Activated T-helper 2 cell treated with anti-CD3 and anti-CD28 coated beads, Interferon-gamma antibody, Interleukin-2, Interleukin-4, amounts not matched to agents 10 μg/mL and 5 μg/mL and 100 μg/mL, durations not matched to agents 14 hours and 24 hours and 36 hours (primary cell): ENCODE data around the gene IGLON5. TPM values are rescaled to one million over a fixed set of nuclear protein-coding genes. Genes with fewer than 3 reads are reported as not detected.

Experiments
- DNase-seq: peaks from one replicate; pipeline ENCODE4 v3.0.0; 2021; ENCODE audit warnings: low spot score
- H3K27ac Mint-ChIP-seq: one replicate; pipeline ENCODE4 v1.8.0; 2021; ENCODE audit warnings: mixed read lengths
- H3K27me3 Mint-ChIP-seq: one replicate; pipeline ENCODE4 v1.8.0; 2021; ENCODE audit warnings: low read depth, mixed read lengths
- H3K36me3 Mint-ChIP-seq: one replicate; pipeline ENCODE4 v1.8.0; 2021; ENCODE audit warnings: low read depth, mixed read lengths
- H3K4me1 Mint-ChIP-seq: one replicate; pipeline ENCODE4 v1.8.0; 2021; ENCODE audit warnings: low read depth, mixed read lengths
- H3K4me3 Mint-ChIP-seq: one replicate; pipeline ENCODE4 v1.8.0; 2021; ENCODE audit warnings: low read depth, mild to moderate bottlenecking, moderate library complexity, mixed read lengths
- H3K9me3 Mint-ChIP-seq: one replicate; pipeline ENCODE4 v1.8.0; 2021; ENCODE audit warnings: mixed read lengths
- intact Hi-C: fragments of 100-400 bp; cut with micrococcal nuclease; formaldehyde crosslinking; loops from one replicate; pipeline ENCODE4 v1.15.1; 2023
- total RNA-seq: library from RNA; stranded (reverse); gene quantifications from 2 replicates; pipeline ENCODE4 v1.2.3, GENCODE V29; 2022

Gene IGLON5
- total RNA-seq, 1 donor from 2014 or later = 7.0 TPM

DNA sequence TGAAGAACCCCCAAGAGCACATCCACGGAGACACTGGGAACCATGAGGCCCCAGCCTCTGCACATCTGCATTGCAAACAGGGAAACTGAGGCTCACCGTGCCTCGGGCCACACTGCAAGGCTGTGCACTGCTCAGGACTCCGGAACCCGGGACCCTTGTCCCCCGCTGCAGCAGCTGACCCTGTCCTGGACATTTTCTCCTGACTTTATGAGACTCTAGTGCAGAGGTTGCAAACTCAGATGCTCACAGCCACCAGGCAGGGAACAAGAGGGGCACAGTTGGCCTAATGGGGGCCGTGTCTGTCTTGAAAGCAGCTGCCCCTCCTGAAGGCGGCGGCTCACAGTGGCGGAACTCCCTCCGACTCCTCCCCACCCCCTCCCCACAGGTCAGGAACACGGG, 16.5 kb upstream of the IGLON5 start:
- Mint-ChIP-seq H3K27ac (no peak overlapping the region), H3K4me1 (no peaks in the 10 kb centered on the region), H3K4me3 (no peak overlapping the region), H3K9me3 (no peaks in the 10 kb centered on the region), H3K27me3 (no peaks in the 10 kb centered on the region), H3K36me3 (no peaks in the 10 kb centered on the region)
- intact Hi-C loops = no loop called here
- no peak for DNase-seq

DNA sequence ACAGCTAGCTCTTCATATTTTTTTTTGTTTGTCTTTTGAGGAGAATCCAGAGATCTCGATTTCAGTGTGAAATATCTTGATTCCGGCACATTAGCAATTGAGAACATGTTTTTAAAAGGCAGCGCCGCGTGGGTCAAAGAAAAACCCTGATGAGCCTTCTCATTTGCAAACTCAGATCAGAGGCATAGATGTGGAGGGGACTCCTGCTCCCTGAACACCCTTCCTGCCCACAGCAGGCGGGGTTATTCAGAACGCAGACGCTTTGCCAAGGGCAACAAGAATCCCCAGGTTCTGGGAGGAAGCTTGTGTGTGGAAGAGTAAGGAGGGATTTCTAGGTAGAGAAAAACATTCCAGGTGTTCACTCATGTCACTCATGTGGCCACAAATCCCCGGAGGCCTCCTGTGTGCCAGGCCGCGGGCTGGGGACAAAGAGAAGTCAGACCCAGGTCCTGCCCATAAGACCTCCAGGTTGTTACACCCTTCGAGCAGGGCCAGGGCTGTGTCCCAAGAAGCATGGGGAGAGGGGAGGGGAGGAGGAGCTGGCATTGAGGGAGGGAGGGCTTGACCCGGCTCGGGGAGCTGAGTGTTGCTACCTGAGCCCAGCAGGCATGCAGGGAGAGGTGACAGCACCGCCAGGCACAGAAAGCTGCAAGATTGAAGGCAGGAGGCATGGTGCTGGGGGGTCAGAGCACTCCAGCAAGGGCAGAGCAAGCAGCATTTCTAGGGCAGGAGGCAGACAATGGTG, 15.9 kb upstream of the IGLON5 start:
- Mint-ChIP-seq H3K27me3 (no peaks in the 10 kb centered on the region), H3K9me3 (no peaks in the 10 kb centered on the region), H3K36me3 (no peaks in the 10 kb centered on the region), H3K4me3 (no peak overlapping the region), H3K4me1 (no peaks in the 10 kb centered on the region), H3K27ac (no peak overlapping the region)
- intact Hi-C loops = no loop called here
- no peak for DNase-seq

DNA sequence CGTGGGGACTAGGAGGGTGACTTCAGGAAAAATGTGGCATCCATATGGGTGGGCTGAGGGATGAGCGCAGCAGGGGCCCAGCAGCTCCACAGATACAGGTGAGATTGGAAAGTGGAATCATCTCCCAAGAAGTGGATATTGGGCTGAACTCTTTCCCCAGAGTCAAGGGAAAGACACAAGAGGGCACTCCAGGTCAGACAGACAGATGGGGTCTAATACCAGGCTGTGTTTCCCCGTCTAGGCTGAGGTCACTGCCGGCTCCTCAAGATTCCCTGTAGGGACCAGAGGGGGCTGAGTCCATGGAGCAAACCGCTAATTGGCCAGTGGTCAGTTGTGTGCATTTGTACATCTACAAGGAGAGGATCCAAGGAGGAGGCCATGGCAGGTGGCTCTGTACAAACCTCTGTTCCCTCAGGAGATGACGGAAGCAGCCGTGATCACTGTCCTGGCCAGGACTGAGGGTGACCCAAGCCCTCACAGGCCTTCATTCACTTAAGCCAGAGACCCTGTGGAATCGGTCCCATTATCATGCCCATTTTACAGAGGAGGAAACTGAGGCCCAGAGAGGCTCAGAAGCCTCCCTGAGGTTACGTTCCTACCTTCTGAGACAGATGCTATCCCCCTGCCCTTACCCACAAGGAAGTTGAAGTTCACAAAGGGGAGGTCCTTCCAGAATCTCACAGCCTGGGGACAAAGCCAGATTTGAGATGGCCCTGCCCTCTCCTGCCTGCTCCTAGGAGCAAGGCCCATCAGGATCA, 14.9 kb upstream of the IGLON5 start:
- no peak overlapping the region for H3K4me3 Mint-ChIP-seq
- intact Hi-C loops = no loop called here
- no peak overlapping the region for H3K27ac Mint-ChIP-seq
- H3K36me3 Mint-ChIP-seq = no peaks in the 10 kb centered on the region
- H3K27me3 Mint-ChIP-seq = no peaks in the 10 kb centered on the region
- H3K4me1 Mint-ChIP-seq = no peaks in the 10 kb centered on the region
- H3K9me3 Mint-ChIP-seq = no peaks in the 10 kb centered on the region
- DNase-seq = no peak

DNA sequence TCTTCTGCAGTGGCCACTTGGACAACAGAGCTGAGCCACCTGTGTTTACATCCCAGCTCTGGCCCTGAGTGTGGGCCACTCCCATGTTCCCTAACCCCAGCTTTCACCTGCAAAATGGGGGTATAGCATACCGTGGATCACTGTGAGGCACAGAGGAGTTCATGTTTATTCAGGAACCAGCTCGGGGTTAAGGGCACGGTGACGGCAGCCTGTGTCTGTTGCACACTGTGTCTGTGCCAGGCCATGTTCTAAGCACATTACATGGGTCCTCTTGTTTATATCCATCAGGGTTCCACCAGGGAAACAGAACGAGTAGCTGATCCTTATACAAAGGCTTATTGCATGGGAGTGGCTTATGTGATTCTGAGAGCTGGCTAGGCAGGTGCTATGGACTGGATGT, 14.0 kb upstream of the IGLON5 start:
- no peak overlapping the region for H3K4me3 Mint-ChIP-seq
- no peak overlapping the region for H3K27ac Mint-ChIP-seq
- intact Hi-C loops = no loop called here
- H3K27me3 Mint-ChIP-seq = no peaks in the 10 kb centered on the region
- no peaks in the 10 kb centered on the region for H3K36me3 Mint-ChIP-seq
- H3K4me1 Mint-ChIP-seq = no peaks in the 10 kb centered on the region
- no peak for DNase-seq
- no peaks in the 10 kb centered on the region for H3K9me3 Mint-ChIP-seq

- Mint-ChIP-seq H3K36me3 (no peaks in the 10 kb centered on the region), H3K27me3 (peaks cover 4% of the 10 kb centered on the region), H3K9me3 (peaks cover 4% of the 10 kb centered on the region), H3K27ac (no peak overlapping the region), H3K4me1 (no peaks in the 10 kb centered on the region), H3K4me3 (no peak overlapping the region)
- no peak for DNase-seq
- intact Hi-C loops = no loop called here
Measured at GRCh38 chr19:51301266-51301665, 10.2 kb upstream of the IGLON5 start.

DNA sequence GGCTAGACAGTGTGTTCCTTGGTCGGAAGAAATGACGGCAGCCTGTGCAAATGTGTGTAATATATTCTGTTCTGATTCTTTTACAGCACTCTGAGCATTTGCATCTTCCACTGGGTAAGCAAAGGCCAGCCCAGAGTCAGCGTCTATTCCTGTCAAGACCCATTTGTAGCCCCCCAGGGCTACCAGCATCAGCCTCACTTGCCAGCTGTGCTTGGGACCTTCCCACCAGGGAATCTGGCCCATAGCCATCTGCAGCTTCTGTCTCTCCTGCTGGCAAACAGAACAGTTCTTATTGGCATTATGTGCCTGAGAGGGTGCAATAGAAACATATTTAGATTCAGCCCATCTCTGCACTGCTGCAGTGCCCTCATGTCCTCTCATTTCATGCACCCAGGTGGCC, 6.0 kb upstream of the IGLON5 start:
- intact Hi-C loops = no loop called here
- no peak for DNase-seq
- Mint-ChIP-seq H3K4me1 (no peaks in the 10 kb centered on the region), H3K27ac (no peak overlapping the region), H3K27me3 (peaks cover 15% of the 10 kb centered on the region), H3K36me3 (no peaks in the 10 kb centered on the region), H3K9me3 (peaks cover 17% of the 10 kb centered on the region), H3K4me3 (no peak overlapping the region)

DNA sequence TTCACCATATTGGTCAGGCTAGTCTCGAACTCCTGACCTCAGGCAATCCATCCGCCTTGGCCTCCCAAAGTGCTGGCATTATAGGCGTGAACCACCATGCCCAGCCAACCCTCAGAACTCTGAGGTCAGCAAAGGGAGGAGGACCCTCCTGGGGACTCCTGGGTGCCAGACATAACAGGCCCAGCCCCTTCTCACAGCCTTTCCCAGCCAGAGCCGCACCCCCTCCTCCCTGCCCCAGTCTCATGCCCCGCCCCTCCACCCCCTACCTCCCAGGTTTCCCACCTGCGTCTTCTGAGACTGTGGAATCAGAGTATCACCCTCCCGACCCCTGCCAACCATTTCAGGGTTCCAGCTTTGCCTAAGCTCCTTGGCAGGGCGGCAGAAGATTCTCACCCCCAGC, 5.2 kb downstream of the IGLON5 start:
- intact Hi-C loops = no loop called here
- H3K36me3 Mint-ChIP-seq = no peaks in the 10 kb centered on the region
- DNase-seq = no peak
- peaks cover 21% of the 10 kb centered on the region for H3K27me3 Mint-ChIP-seq
- H3K27ac Mint-ChIP-seq = no peak overlapping the region
- peaks cover 2% of the 10 kb centered on the region for H3K4me1 Mint-ChIP-seq
- H3K4me3 Mint-ChIP-seq = no peak overlapping the region
- no peaks in the 10 kb centered on the region for H3K9me3 Mint-ChIP-seq

GRCh38 chr19:51317376-51317775, 5.9 kb downstream of the IGLON5 start:
- Mint-ChIP-seq H3K27me3 (peaks cover 19% of the 10 kb centered on the region), H3K4me3 (no peak overlapping the region), H3K9me3 (no peaks in the 10 kb centered on the region), H3K27ac (no peak overlapping the region), H3K4me1 (peaks cover 2% of the 10 kb centered on the region), H3K36me3 (no peaks in the 10 kb centered on the region)
- DNase-seq = no peak
- intact Hi-C loops = no loop called here

DNA sequence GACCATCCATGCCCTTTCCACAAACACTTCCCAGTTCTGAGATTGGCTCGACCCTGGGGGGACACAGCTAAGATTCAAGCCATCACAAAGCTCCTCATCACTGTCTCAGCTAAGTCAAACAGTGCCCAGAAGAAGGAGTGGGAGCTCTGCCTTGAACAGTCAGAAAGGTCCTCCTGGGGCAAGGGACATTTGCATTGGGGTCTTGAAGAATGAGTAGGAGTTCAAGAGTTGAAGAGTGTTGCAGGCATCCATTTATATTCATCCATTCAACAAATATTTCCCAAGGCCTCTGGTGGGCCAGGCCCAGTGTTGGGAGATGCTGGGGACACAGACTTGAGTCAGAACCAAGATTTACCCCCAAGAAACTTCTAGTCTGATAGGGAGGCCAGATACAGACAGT, 6.5 kb downstream of the IGLON5 start:
- Mint-ChIP-seq H3K4me3 (no peak overlapping the region), H3K27ac (no peak overlapping the region), H3K36me3 (no peaks in the 10 kb centered on the region), H3K9me3 (no peaks in the 10 kb centered on the region), H3K4me1 (peaks cover 2% of the 10 kb centered on the region), H3K27me3 (peaks cover 21% of the 10 kb centered on the region)
- no peak for DNase-seq
- intact Hi-C loops = no loop called here

GRCh38 chr19:51318687-51319648, 7.5 kb downstream of the IGLON5 start:
- no peaks in the 10 kb centered on the region for H3K9me3 Mint-ChIP-seq
- H3K27me3 Mint-ChIP-seq = peaks cover 23% of the 10 kb centered on the region
- no peak overlapping the region for H3K4me3 Mint-ChIP-seq
- intact Hi-C loops = no loop called here
- peaks cover 3% of the 10 kb centered on the region for H3K4me1 Mint-ChIP-seq
- H3K36me3 Mint-ChIP-seq = no peaks in the 10 kb centered on the region
- no peak overlapping the region for H3K27ac Mint-ChIP-seq
- DNase-seq = no peak

- intact Hi-C loops = no loop called here
- no peak for DNase-seq
- Mint-ChIP-seq H3K27me3 (peaks cover 23% of the 10 kb centered on the region), H3K4me3 (no peak overlapping the region), H3K36me3 (no peaks in the 10 kb centered on the region), H3K9me3 (no peaks in the 10 kb centered on the region), H3K27ac (no peak overlapping the region), H3K4me1 (peaks cover 5% of the 10 kb centered on the region)
Measured at GRCh38 chr19:51319649-51320279, 8.3 kb downstream of the IGLON5 start.

DNA sequence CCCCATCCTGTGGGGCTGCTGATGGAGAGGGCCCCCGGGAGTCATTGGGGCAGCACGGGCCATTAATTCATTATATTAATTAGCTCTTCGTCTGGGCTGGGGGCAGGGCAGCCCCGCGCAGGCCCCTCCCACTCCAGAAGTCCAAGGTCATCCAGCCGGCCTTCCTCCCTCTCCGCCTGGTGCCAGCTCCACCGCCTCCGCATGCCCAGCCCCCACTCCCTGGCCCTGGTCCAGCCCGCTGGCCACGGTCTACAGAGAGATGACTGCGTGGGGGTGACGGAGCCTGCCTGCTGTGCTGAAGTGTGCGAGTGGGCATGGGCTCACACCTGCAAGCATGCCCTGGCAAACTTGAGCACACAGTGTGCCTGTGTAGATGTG, 8.8 kb downstream of the IGLON5 start:
- peaks cover 6% of the 10 kb centered on the region for H3K4me1 Mint-ChIP-seq
- H3K36me3 Mint-ChIP-seq = no peaks in the 10 kb centered on the region
- H3K27me3 Mint-ChIP-seq = peaks cover 21% of the 10 kb centered on the region
- DNase-seq = no peak
- no peak overlapping the region for H3K27ac Mint-ChIP-seq
- intact Hi-C loops = no loop called here
- H3K4me3 Mint-ChIP-seq = no peak overlapping the region
- no peaks in the 10 kb centered on the region for H3K9me3 Mint-ChIP-seq
